ENCODE data around the gene RILPL2.
"Not testable (repeated sequence)": the region's sequence is repeated elsewhere in the genome, so short reads cannot be mapped to it uniquely, and the experiment has no call there.

The RILPL2 gene, protein sequence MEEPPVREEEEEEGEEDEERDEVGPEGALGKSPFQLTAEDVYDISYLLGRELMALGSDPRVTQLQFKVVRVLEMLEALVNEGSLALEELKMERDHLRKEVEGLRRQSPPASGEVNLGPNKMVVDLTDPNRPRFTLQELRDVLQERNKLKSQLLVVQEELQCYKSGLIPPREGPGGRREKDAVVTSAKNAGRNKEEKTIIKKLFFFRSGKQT

DNA sequence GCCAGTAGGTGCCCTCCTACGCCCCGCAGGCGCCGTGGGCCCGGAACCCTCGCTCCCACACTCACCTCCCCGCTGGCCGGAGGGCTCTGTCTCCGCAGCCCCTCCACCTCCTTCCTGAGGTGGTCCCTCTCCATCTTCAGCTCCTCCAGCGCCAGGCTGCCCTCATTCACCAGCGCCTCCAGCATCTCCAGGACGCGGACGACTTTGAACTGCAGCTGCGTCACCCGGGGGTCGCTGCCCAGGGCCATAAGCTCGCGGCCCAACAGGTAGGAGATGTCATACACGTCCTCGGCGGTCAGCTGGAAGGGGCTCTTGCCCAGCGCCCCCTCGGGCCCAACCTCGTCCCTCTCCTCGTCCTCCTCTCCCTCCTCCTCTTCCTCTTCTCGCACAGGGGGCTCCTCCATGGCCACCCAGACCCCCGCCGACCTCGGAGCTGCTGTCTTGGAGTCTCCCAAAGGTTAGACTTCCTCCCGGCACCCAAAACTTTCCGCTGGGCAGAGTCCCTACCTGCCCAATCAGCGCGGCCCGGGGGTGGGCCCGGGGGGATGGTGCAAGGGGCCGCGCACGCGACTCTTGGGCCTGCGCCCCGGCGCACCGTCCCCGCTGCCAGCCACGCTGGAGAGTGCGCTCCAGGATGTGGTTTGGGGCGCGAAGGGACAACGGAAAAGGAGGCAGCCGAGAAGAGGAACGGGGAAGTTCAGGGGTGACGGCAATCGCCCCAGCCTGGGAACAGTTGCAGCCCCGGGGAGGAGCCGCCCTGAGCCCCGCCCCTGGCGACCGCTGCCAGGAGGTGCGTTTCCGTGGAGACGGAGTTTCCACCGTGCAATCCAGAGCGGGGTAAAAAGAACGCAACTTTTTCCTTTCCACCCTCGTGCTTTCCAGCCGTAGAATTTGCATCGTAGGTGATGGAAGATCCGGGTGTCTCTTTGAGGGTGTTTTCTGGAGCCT, at the start of gene RILPL2:
Gene RILPL2 (minus strand): TSS at position 668 of the 948 bp plus-strand sequence. CDS start 264 bp downstream, at position 404.
- CTCF ChIA-PET: interaction anchor here (0.9 to 1.2 kb wide), 2 partner anchors 10 to 71 kb away, joined by 3 read pairs; no protein-coding TSS in a partner anchor

DNA sequence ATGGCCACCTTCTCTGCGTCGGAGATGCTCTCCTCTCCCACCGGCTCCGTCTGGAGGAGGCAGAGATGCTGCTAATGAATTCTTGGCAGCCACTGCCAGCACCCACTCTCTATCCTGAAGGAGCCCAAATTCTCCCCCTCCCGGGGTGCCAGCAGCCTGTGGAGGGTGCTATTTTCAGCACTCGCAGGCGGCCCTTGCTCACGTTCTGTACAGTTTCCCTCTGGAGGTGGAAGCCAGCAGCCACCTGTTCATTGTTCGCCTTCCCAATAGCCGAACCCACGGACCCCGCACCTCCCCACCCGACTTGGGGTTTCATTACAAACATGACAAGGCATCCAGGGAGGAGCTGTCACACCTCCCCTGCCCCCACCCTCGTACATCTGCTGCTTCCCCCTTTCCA, 49.3 kb upstream of the RILPL2 start:
- H3K4me1 Mint-ChIP-seq: peaks cover 24% of the 10 kb centered on the region
- no peak for DNase-seq
- no peaks in the 10 kb centered on the region for H3K9me3 Mint-ChIP-seq
- H3K27me3 Mint-ChIP-seq: peaks cover 15% of the 10 kb centered on the region
- H3K36me3 Mint-ChIP-seq: no peaks in the 10 kb centered on the region
- CTCF ChIA-PET: no interaction called here
- H3K4me3 Mint-ChIP-seq: no peak overlapping the region
- no peak overlapping the region for H3K27ac Mint-ChIP-seq

More for the DNA sequence above, at the start of gene RILPL2:
- Mint-ChIP-seq H3K4me3 (peak within 1 kb of the TSS; percentile 92), H3K27ac (peak within 1 kb of the TSS; percentile 88), H3K27me3 (no peaks in the 10 kb centered on the region), H3K9me3 (no peaks in the 10 kb centered on the region), H3K4me1 (peaks cover 53% of the 10 kb centered on the region), H3K36me3 (peaks cover 14% of the 10 kb centered on the region)
- DNase-seq: peak; percentile 95

DNA sequence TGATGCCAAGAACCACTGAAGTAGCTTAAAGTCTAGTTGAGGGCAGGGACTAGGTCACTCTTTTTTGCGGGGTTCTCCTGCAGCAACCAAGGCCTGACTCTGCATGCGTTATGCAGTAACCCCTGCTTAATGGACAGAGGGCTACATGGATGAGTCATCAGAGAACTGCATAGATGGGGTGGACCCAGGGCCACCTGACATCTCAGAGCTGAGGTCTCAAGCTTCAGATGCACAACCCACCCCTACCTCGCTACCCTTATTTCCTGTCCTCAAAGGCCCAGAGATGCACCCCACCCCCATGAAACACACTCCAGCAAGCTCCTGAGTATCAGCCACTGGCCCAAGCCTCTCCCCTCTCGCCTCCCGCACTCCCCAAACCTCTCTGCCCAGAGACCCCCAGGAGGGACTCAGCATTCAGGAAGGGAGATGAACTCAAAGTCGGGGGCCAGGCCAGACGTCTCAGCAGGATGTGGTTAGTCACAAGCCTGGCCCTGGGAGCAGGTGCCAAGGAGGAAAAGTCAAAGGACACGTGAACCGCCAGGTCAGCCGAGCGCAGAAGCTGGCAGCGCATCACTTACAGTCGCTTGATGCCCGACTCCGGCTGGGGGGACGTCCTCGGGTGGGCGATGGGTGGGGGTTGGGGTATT, 47.2 kb upstream of the RILPL2 start:
- peak; percentile 27 for DNase-seq
- no peak overlapping the region for H3K4me3 Mint-ChIP-seq
- H3K36me3 Mint-ChIP-seq: no peaks in the 10 kb centered on the region
- H3K27ac Mint-ChIP-seq: no peak overlapping the region
- H3K27me3 Mint-ChIP-seq: peaks cover 11% of the 10 kb centered on the region
- H3K9me3 Mint-ChIP-seq: no peaks in the 10 kb centered on the region
- CTCF ChIA-PET: interaction anchor here (1.0 kb wide), 1 partner anchor 98 kb away, joined by 3 read pairs; no protein-coding TSS in a partner anchor
- peaks cover 36% of the 10 kb centered on the region for H3K4me1 Mint-ChIP-seq

DNA sequence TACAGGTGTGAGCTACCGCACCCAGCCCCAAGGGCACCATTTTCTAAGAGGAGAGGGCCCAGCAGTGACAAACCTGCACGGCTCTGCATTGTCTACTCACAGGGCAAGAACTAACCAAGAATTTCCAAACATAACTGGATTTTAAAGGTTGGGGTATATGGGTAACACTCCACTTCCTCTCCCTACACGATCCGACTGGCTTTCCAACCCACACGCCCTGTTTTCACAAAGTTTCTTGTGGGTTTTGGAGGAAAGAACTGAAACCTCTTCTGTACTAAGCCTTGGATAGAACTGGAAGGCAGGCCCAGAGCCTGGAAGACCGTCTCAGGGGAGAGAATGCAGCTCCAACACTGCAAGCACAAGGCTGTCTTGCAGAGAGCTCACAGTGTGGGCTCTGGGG, 46.4 kb upstream of the RILPL2 start:
- Mint-ChIP-seq H3K9me3 (no peaks in the 10 kb centered on the region), H3K27ac (no peak overlapping the region), H3K36me3 (no peaks in the 10 kb centered on the region), H3K4me3 (no peak overlapping the region), H3K27me3 (peaks cover 5% of the 10 kb centered on the region), H3K4me1 (peaks cover 36% of the 10 kb centered on the region)
- no peak for DNase-seq
- CTCF ChIA-PET: interaction anchor here (1.0 kb wide), 1 partner anchor 99 kb away, joined by 3 read pairs; no protein-coding TSS in a partner anchor

DNA sequence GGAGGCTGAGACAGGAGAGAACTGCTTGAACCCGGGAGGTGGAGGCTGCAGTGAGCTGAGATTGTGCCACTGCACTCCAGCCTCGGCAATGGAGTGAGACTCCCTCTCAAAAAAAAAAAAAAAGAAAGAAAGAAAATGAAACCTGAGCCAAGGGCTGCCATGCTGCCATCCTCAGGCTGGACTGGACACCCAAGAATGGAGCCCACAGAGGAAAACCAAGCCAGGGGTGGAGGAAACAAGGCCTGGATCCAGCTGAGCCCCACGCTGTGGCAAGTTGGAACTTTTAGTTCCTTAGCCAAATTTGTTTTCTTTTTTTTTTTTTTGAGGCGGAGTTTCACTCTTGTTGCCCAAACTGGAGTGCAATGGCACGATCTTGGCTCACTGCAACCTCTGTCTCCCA, 44.8 kb upstream of the RILPL2 start:
- CTCF ChIA-PET, H3K4me3 Mint-ChIP-seq, H3K27ac Mint-ChIP-seq, H3K9me3 Mint-ChIP-seq, H3K36me3 Mint-ChIP-seq, DNase-seq, H3K27me3 Mint-ChIP-seq: not testable (repeated sequence)
- peaks cover 40% of the 10 kb centered on the region for H3K4me1 Mint-ChIP-seq

DNA sequence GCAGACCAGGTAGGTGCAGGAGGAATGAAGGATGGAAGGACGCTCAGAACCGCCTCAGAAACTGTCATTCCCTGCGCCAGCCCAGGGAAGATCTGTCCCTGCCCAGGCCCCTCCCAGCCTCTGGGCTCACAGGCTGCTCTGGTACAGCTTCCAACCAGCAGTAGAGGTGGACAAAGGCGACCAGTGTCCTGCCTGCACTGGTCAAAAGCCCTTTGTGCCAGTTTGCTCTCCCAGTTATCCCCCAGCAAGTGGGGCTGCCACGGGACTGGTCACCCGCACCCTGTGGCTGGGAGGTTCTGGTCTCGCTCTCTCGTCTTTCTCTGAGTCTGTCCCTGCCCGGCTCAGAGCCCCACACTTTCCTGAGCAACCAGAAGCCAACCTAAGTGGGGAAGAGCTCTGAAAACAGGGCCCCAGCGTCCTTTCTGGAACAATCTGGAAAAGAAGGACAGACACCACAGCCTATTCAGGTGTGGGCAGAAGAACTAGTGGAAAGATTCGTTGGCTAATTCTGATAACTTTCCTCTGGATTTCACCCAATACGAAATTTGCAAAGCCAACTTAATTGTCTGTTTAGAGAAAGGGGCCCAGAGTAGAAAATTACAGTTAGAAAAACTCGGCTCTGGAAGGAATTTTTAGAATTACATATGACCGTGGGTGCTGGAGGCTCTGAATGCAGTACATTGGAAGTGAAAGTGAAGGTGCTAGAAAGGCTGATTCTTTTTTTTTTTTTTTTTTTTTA, 43.1 kb upstream of the RILPL2 start:
- CTCF ChIA-PET: interaction anchor here (0.7 kb wide), 1 partner anchor 48 kb away, joined by 3 read pairs; no protein-coding TSS in a partner anchor
- H3K27me3 Mint-ChIP-seq: peaks cover 5% of the 10 kb centered on the region
- no peak overlapping the region for H3K27ac Mint-ChIP-seq
- no peaks in the 10 kb centered on the region for H3K9me3 Mint-ChIP-seq
- H3K36me3 Mint-ChIP-seq: peaks cover 8% of the 10 kb centered on the region
- H3K4me1 Mint-ChIP-seq: peaks cover 43% of the 10 kb centered on the region
- no peak for DNase-seq
- no peak overlapping the region for H3K4me3 Mint-ChIP-seq

DNA sequence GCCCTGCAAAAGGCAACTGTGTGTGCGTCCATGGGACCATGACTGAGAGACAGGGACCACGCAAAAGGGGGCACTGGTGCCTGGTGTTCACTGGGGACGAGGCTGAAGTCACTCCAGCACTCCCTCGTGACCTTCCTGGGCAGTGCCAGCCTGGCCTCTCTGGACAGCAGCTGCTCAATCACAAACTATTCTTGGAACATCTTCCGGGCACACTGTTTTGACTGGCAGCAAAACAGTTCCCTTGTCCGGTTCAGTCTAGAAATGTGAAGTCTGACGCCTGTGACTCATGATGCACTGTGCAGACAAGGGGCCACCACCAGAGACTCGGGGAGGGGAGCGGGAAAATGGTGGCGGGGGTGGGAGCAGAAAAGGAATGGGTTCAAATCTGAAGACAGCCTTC, 42.3 kb upstream of the RILPL2 start:
- Mint-ChIP-seq H3K27ac (no peak overlapping the region), H3K27me3 (peaks cover 2% of the 10 kb centered on the region), H3K4me1 (peaks cover 41% of the 10 kb centered on the region), H3K36me3 (peaks cover 8% of the 10 kb centered on the region), H3K4me3 (no peak overlapping the region), H3K9me3 (no peaks in the 10 kb centered on the region)
- CTCF ChIA-PET: no interaction called here
- DNase-seq: no peak

DNA sequence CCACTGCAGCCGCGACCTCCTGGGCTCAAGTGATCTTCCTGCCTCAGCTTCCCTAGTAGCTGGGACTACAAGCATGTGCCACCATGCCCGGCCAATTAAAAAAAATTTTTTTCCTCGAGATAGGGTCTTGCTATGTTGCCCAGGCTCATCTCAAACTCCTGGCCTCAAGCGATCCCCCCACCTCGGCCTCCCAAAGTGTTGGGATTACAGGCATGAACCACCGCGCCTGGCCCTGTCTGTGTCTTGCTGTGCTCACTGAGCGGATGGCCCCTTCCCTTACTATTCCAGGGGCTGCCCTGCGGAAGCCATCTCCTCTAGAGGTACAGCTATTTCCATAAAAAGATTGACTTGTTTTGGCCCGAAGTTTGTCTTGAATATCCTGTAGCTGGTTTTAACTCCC, 41.6 kb upstream of the RILPL2 start:
- Mint-ChIP-seq H3K27ac (no peak overlapping the region), H3K4me1 (peaks cover 35% of the 10 kb centered on the region)
- CTCF ChIA-PET: no interaction called here

DNA sequence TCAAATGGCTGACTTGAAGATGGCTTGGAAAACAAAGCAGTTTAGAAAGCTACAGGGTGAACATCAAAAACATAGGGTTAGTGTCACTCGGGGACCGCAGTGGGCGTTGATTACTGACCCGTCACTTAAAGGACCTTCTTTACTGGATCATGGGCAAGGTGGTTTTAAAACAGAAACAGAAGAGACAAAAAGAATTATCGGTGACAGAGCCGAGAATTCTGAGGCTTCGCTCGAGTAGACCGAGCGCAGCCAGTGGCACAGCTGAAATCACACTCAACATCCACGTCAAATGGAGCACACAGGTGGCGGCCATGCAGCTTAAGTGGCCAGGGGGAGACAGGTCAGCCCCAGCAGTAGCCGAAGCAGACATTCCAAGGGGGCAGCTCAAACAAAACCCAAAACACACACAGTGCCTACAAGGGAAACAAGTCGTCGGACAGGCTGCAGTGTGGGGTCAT, 38.8 kb upstream of the RILPL2 start:
- H3K9me3 Mint-ChIP-seq: no peaks in the 10 kb centered on the region
- H3K27ac Mint-ChIP-seq: peak overlapping the region; percentile 81
- CTCF ChIA-PET: interaction anchor here (0.6 kb wide), 1 partner anchor 107 kb away, joined by 3 read pairs; no protein-coding TSS in a partner anchor
- peaks cover 12% of the 10 kb centered on the region for H3K36me3 Mint-ChIP-seq
- H3K4me1 Mint-ChIP-seq: peaks cover 28% of the 10 kb centered on the region
- DNase-seq: no peak
- H3K27me3 Mint-ChIP-seq: no peaks in the 10 kb centered on the region
- peak overlapping the region; percentile 30 for H3K4me3 Mint-ChIP-seq

More for the DNA sequence above, 41.6 kb upstream of the RILPL2 start:
- DNase-seq: no peak
- Mint-ChIP-seq H3K27me3 (no peaks in the 10 kb centered on the region), H3K4me3 (no peak overlapping the region), H3K36me3 (peaks cover 8% of the 10 kb centered on the region), H3K9me3 (no peaks in the 10 kb centered on the region)

DNA sequence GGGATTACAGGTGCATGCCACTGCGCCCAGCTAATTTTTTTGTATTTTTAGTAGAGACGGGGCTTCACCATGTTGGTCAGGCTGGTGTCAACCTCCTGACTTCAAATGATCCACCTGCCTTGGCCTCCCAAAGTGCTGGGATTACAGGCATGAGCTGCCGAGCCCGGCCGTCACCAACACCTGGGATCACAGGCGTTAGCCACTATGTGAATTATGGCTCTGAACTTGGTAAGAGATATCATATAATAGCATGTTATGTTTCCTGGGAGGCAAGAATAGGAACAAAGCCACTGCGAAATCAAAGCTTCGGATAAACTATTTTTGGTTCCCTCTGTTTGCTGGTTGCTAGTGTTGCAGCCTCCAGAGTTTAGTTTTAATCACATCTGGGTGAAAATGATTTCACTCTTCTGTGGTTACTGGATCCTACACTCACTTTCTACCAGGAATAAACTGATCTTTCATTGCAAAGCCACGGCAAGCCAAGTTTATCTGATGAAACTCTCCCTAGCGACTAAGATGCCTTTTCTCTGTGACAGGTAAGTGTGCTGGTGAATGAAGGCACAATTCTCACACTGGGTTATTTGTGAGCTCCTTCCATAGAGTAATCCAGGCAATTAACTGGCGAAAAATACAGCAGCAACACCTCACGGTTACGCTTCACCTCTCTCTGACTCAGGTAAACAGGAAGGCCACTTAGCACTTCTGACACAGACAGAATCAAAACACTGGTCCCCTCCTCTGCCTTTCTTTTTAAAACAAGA, 38.2 kb upstream of the RILPL2 start:
- Mint-ChIP-seq H3K36me3 (peaks cover 12% of the 10 kb centered on the region), H3K27me3 (no peaks in the 10 kb centered on the region), H3K4me1 (peaks cover 24% of the 10 kb centered on the region), H3K9me3 (no peaks in the 10 kb centered on the region), H3K4me3 (peak overlapping the region; percentile 30), H3K27ac (peak overlapping the region; percentile 81)
- DNase-seq: no peak
- CTCF ChIA-PET: interaction anchor here (0.6 kb wide), 1 partner anchor 107 kb away, joined by 3 read pairs; no protein-coding TSS in a partner anchor

DNA sequence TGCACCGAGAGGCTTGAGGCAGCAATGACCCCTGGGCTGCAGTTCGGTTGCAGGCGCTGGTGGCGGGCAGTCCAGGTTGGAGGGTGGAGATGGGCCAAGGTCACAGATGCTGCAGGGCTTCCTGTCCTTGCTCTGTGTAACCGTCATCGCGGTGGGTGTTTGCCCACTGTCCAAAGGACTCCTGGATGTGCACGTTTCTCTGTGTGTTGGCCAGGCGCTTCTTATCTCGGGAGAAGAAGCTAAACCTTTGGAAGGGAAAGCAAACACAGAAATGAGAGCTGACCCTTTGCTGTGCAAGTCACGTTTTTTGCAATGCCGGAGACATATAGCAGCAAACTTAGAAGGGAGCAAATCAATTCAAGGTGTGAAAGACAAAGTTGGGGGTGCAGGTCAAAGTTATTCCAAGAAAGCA, 36.0 kb upstream of the RILPL2 start:
- CTCF ChIA-PET: no interaction called here
- no peak overlapping the region for H3K27ac Mint-ChIP-seq
- no peak for DNase-seq
- H3K4me3 Mint-ChIP-seq: no peak overlapping the region
- no peaks in the 10 kb centered on the region for H3K9me3 Mint-ChIP-seq
- H3K4me1 Mint-ChIP-seq: peaks cover 22% of the 10 kb centered on the region
- H3K36me3 Mint-ChIP-seq: peaks cover 16% of the 10 kb centered on the region
- no peaks in the 10 kb centered on the region for H3K27me3 Mint-ChIP-seq

DNA sequence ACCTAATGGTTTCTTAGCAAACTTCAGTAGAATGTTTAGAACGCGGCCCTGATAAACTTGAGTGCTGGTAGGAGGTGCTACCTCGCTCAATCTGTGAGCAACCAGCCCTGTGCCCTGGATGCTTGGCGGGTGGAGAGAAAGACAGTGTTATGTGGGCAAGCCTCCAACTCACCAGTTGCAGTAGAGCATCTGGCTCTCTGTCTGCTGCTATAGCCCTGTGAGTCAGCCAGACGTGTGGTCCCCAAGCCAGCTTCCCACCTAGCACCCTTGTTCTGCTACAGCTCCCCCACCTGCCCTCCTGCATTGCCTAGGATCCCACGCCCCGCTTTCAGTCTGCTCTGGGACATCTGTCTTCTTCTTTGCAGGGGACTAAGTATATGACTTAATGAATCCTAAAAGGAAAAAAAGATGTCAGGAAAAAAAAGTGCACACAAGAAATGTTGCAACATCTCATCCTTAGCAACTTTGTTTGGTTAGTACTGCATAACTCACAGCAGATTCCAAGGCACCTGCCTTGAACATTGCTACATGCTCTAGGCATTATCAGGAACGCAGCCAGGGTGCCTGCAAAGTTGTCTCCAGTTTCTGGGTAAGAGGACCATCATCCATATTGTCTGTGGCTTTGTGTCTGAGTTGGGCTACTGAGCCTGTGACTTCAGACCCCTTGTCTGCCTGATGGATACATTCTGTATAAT, 35.0 kb upstream of the RILPL2 start:
- peaks cover 24% of the 10 kb centered on the region for H3K36me3 Mint-ChIP-seq
- H3K27ac Mint-ChIP-seq: no peak overlapping the region

More for the DNA sequence above, 35.0 kb upstream of the RILPL2 start:
- Mint-ChIP-seq H3K4me3 (no peak overlapping the region), H3K27me3 (no peaks in the 10 kb centered on the region), H3K4me1 (peaks cover 19% of the 10 kb centered on the region), H3K9me3 (no peaks in the 10 kb centered on the region)
- CTCF ChIA-PET: interaction anchor here (1.4 kb wide), 1 partner anchor 11 kb away, joined by 4 read pairs; no protein-coding TSS in a partner anchor
- DNase-seq: no peak
